Measurements from ENCODE around the gene TEC.

DNA sequence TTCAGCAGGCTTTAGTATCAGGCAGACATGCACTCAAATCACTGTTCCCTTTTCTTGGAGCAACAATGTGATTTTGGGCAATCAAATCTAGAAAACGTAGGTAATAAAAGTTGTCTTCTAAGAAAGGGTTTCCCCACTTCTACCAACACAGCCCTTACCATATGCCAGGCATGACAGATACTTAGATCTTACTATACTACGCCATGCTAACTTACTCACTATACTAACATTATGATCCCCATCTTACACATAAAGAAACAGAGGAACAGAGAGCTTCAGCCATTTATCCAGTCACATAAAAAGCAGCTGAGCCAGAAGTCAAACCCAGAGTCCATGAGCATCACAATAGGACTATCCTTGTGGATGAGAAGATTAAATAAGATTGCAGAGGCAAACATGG is 144.8 kb downstream of the TEC start:
- TF ChIP-seq, protein P1, sequence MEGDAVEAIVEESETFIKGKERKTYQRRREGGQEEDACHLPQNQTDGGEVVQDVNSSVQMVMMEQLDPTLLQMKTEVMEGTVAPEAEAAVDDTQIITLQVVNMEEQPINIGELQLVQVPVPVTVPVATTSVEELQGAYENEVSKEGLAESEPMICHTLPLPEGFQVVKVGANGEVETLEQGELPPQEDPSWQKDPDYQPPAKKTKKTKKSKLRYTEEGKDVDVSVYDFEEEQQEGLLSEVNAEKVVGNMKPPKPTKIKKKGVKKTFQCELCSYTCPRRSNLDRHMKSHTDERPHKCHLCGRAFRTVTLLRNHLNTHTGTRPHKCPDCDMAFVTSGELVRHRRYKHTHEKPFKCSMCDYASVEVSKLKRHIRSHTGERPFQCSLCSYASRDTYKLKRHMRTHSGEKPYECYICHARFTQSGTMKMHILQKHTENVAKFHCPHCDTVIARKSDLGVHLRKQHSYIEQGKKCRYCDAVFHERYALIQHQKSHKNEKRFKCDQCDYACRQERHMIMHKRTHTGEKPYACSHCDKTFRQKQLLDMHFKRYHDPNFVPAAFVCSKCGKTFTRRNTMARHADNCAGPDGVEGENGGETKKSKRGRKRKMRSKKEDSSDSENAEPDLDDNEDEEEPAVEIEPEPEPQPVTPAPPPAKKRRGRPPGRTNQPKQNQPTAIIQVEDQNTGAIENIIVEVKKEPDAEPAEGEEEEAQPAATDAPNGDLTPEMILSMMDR (IDR thresholded peaks at IDR 0.05 in 4 of 5, conservative IDR thresholded peaks at IDR 0.05 in 1 of 5) = no peak
- TF ChIP-seq POLR2A (IDR thresholded peaks at IDR 0.05) = no peak

All from gastrocnemius medialis (tissue), 4 donors.